K562 (cell line): Measurements from ENCODE around the gene POT1. TPM values are rescaled to one million over a fixed set of nuclear protein-coding genes. Genes with fewer than 3 reads are reported as not detected.
A peak's percentile ranks its signal among the peaks of the same experiment; 100 is the strongest.

ENCODE experiments used
- ATAC-seq: fragments of 200-7000 bp; cut with Tn5 transposase; 3 replicates; pipeline ENCODE4 v1.9.1; 2020; ENCODE audit warnings: moderate library complexity
- BruUV-seq: library from RNA; stranded (reverse); fragments of 400-500 nt; replicated peaks from 2 replicates; lab custom pipeline; 2021; lab: Mats Ljungman, UMichigan
- CTCF ChIA-PET: fragments of 300-600 bp; formaldehyde crosslinking; extraction: SDS; loops from one replicate; lab custom pipeline; 2021; ENCODE audit warnings: low intra/inter-chr PET ratio; lab: Yijun Ruan, JAX
- POLR2A ChIA-PET: fragments of 300-600, 350-650 bp; sonication (Branson Sonifier 250); formaldehyde crosslinking; extraction: SDS; loops from one replicate; lab custom pipeline; 2021; ENCODE audit warnings: antibody characterized with exemption, inconsistent platforms; lab: Yijun Ruan, JAX
- DNase-seq, 4 experiments: peaks; one replicate each; pipeline versions ENCODE4 v3.0.0 to v3.0.0-alpha.2; 2011 to 2018; ENCODE audit warnings: low spot score in 3 of 4, mixed read lengths in 3 of 4; ENCODE audit errors: extremely low read depth in 1 of 4
- FAIRE-seq: peaks from 2 replicates; lab custom pipeline; 2011; peaks lifted over from hg19 to GRCh38; lab: Jason Lieb, UNC
- H2AFZ ChIP-seq: 2 replicates; pipeline ENCODE4 v1.6.0; 2011; ENCODE audit warnings: low read depth, low read length, control low read depth, inconsistent platforms
- H3K27ac ChIP-seq: fragments of 200-600 bp; 3 replicates; pipeline ENCODE4 v1.8.0; 2011; ENCODE audit warnings: low read depth, mild to moderate bottlenecking, control low read depth, inconsistent platforms, low read length, moderate library complexity, mixed read lengths; ENCODE audit errors: extremely low read depth
- H3K27me3 ChIP-seq, 2 experiments: fragments of 300-600 bp in 1 of 2; 2 replicates in 1 of 2; 3 replicates in 1 of 2; pipeline versions ENCODE4 v1.6.0 to v1.8.0; 2011; ENCODE audit warnings: inconsistent platforms in 2 of 2, low read length in 2 of 2, mild to moderate bottlenecking in 1 of 2, mixed read lengths in 1 of 2, moderate library complexity in 1 of 2; ENCODE audit not compliant: control insufficient read depth in 2 of 2, insufficient read depth in 2 of 2
- H3K36me3 ChIP-seq: fragments of 300-600 bp; 3 replicates; pipeline ENCODE4 v1.8.0; 2011; ENCODE audit warnings: mild to moderate bottlenecking, low read length, inconsistent platforms; ENCODE audit not compliant: control insufficient read depth, insufficient read depth
- H3K4me1 ChIP-seq, 2 experiments: fragments of 200-600 bp in 1 of 2; replicated peaks in 1 of 2; 2 replicates in 1 of 2; 3 replicates in 1 of 2; pipeline versions ENCODE4 v1.5.1 to v1.8.0; 2011; ENCODE audit warnings: inconsistent platforms in 2 of 2, low read length in 2 of 2, mild to moderate bottlenecking in 1 of 2, mixed read lengths in 1 of 2, moderate library complexity in 1 of 2; ENCODE audit not compliant: control insufficient read depth in 2 of 2, insufficient read depth in 2 of 2
- H3K4me2 ChIP-seq: 2 replicates; pipeline ENCODE4 v1.6.1; 2011; ENCODE audit warnings: low read length, control low read depth, inconsistent platforms, mixed read lengths; ENCODE audit not compliant: insufficient read depth
- H3K4me3 ChIP-seq: fragments of 200-600 bp; sonication (generic), shearing (Covaris generic); 2 replicates; pipeline ENCODE4 v1.5.1; 2016; ENCODE audit warnings: control low read depth, inconsistent platforms
- H3K79me2 ChIP-seq: fragments of 200-600 bp; 3 replicates; pipeline ENCODE4 v1.8.0; 2011; ENCODE audit warnings: low read length, inconsistent platforms; ENCODE audit not compliant: control insufficient read depth, insufficient read depth
- H3K9ac ChIP-seq, 2 experiments: 2 replicates each; pipeline versions ENCODE4 v1.6.0 to v1.6.1; 2011; ENCODE audit warnings: low read depth in 2 of 2, low read length in 2 of 2, control low read depth in 1 of 2, inconsistent platforms in 1 of 2, mild to moderate bottlenecking in 1 of 2, mixed read lengths in 1 of 2; ENCODE audit not compliant: insufficient read depth in 1 of 2
- H3K9me1 ChIP-seq: one replicate; pipeline ENCODE4 v1.6.0; 2011; ENCODE audit warnings: inconsistent platforms, mild to moderate bottlenecking, low read length, moderate library complexity; ENCODE audit not compliant: control insufficient read depth, insufficient read depth
- H3K9me3 ChIP-seq: replicated peaks from 2 replicates; pipeline ENCODE4 v1.5.1; 2011; ENCODE audit warnings: low read depth, low read length, inconsistent platforms; ENCODE audit not compliant: control insufficient read depth, insufficient read depth
- H4K20me1 ChIP-seq: replicated peaks from 2 replicates; pipeline ENCODE4 v1.6.1; 2011; ENCODE audit warnings: low read length, inconsistent platforms, mixed read lengths; ENCODE audit not compliant: control insufficient read depth, insufficient read depth
- ATF1 ChIP-seq, 2 experiments: fragments of 450-650 bp in 1 of 2; IDR thresholded peaks; 2 replicates each; pipeline ENCODE4 v1.6.1; 2016; ENCODE audit warnings: missing compliant biosample characterization in 1 of 2, missing genetic modification characterization in 1 of 2
- KDM1A ChIP-seq, 2 experiments: fragments of 450-650 bp; IDR thresholded peaks; 2 replicates each; pipeline ENCODE4 v1.6.1; 2016; ENCODE audit warnings: mild to moderate bottlenecking in 2 of 2
- RAD51 ChIP-seq: fragments of 450-650 bp; IDR thresholded peaks from 2 replicates; pipeline ENCODE4 v1.7.1; 2016; ENCODE audit warnings: low read depth, mild to moderate bottlenecking, borderline replicate concordance
- RFX1 ChIP-seq: fragments of 450-650 bp; IDR thresholded peaks from 2 replicates; pipeline ENCODE4 v1.6.1; 2016; ENCODE audit warnings: mild to moderate bottlenecking, moderate library complexity
- SREBF2 ChIP-seq: sonication (generic); formaldehyde crosslinking; IDR thresholded peaks from 2 replicates; pipeline ENCODE4 v1.4.0; 2020; ENCODE audit warnings: mild to moderate bottlenecking, missing genetic modification reagents
- TCFL5 ChIP-seq: fragments of 250-450 bp; sonication (Bioruptor Pico); conservative IDR thresholded peaks from 2 replicates; pipeline ENCODE4 v1.6.1; 2021; ENCODE audit warnings: mild to moderate bottlenecking, moderate library complexity, matching md5 sums
- TRIM24 ChIP-seq, 2 experiments: fragments of 450-650 bp; IDR thresholded peaks; 2 replicates each; pipeline ENCODE4 v1.6.1; 2016
- ZFP36 ChIP-seq: fragments of 150-350 bp; IDR thresholded peaks from 2 replicates; pipeline ENCODE4 v1.6.1; 2018; ENCODE audit warnings: low read length, low read depth; ENCODE audit not compliant: partially characterized antibody
- ZNF224 ChIP-seq: sonication (generic); formaldehyde crosslinking; IDR thresholded peaks from 2 replicates; pipeline ENCODE4 v1.8.0; 2022; ENCODE audit warnings: mild to moderate bottlenecking, missing genetic modification reagents
- ZNF239 ChIP-seq: fragments of 250-450 bp; sonication (Bioruptor Pico); IDR thresholded peaks from 2 replicates; pipeline ENCODE4 v1.4.0; 2020; ENCODE audit warnings: mild to moderate bottlenecking
- ZNF311 ChIP-seq: fragments of 250-450 bp; sonication (Bioruptor Pico); IDR thresholded peaks from 2 replicates; pipeline ENCODE4 v1.4.0; 2020; ENCODE audit warnings: mild to moderate bottlenecking, moderate library complexity
- ZNF644 ChIP-seq: fragments of 200-800 bp; sonication (Bioruptor generic); IDR thresholded peaks from 2 replicates; pipeline ENCODE4 v1.6.1; 2016; ENCODE audit warnings: low read depth, missing genetic modification characterization, missing compliant biosample characterization
- WGBS: fragments of 100-300 bp; shearing (Covaris generic); methylation state at CpG from one replicate; pipeline ENCODE4 v1.1.6; 2016; ENCODE audit warnings: low coverage, mixed read lengths; ENCODE audit not compliant: insufficient coverage; ENCODE audit errors: missing lambda C conversion rate; 5-methylcytosine and 5-hydroxymethylcytosine counted together
- in situ Hi-C: fragments of 300-500 bp; cut with MboI; formaldehyde crosslinking; loops from 4 replicates; pipeline ENCODE4 v1.15.0; 2018; ENCODE audit warnings: inconsistent platforms, mixed read lengths
- intact Hi-C: fragments of 100-400 bp; cut with micrococcal nuclease; formaldehyde crosslinking; loops from 2 replicates; pipeline ENCODE4 v1.14.2; 2022
- polyA plus RNA-seq, 8 experiments: library from polyadenylated mRNA; depleted of rRNA in 4 of 8; stranded (reverse) in 5 of 8; unstranded in 3 of 8; fragments of >200 nt; fragmentation: Nextera tagmentation in 2 of 8; fragmentation: Illumina TruSeq in 1 of 8; extraction: Ambion mirVana in 2 of 8; extraction: Trizol in 1 of 8; gene quantifications; 2 replicates each; pipeline versions ENCODE4 v1.2.1 to v1.2.3, GENCODE V29; 2011 to 2014; ENCODE audit warnings: inconsistent platforms in 1 of 8, missing spikeins in 1 of 8
- total RNA-seq, 7 experiments: library from RNA; depleted of rRNA in 6 of 7; stranded (reverse); fragments of >200 nt in 6 of 7; fragmentation: Illumina TruSeq in 2 of 7; extraction: Trizol in 2 of 7; gene quantifications; 2 replicates each; pipeline versions ENCODE4 v1.2.1 to v1.2.3, GENCODE V29; 2011 to 2021; ENCODE audit warnings: low replicate concordance in 1 of 7
- TF ChIP-seq, protein P1 (sequence below): sonication (generic); formaldehyde crosslinking; IDR thresholded peaks from 2 replicates; pipeline ENCODE4 v1.8.1; 2022; ENCODE audit warnings: missing genetic modification reagents
- TF ChIP-seq, protein P2 (sequence below), 2 experiments: fragments of 450-650 bp; formaldehyde crosslinking in 1 of 2; IDR thresholded peaks; 2 replicates each; pipeline versions ENCODE4 v1.4.0 to v1.6.1; 2014 to 2020; ENCODE audit warnings: mild to moderate bottlenecking in 2 of 2, borderline replicate concordance in 1 of 2, low read depth in 1 of 2

Gene POT1
- total and polyA plus RNA-seq, 9 of the 15 experiments (the other 6 are each of a cell fraction or from before 2014, with no cell fraction given), result 37.9 to 140 (median 63.6) TPM

DNA sequence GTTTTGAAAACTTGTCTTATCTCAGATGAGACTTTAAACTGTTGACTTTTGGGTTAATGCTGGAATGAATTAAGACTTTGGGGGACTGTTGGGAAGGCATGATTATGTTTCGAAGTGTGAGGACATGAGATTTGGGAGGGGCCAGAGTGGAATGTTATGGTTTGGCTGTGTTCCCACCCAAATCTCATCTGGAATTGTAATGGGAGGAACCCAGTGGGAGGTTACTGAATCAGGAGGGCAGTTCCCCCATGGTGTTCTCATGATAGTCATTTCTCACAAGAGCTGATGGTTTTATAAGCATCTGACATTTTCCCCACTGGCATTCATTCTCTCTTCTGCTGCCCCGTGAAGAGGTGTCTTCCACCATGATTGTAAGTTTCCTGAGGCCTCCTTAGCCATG lies 13.8 kb upstream of the POT1 start (continued):
- TF ChIP-seq, protein P1, sequence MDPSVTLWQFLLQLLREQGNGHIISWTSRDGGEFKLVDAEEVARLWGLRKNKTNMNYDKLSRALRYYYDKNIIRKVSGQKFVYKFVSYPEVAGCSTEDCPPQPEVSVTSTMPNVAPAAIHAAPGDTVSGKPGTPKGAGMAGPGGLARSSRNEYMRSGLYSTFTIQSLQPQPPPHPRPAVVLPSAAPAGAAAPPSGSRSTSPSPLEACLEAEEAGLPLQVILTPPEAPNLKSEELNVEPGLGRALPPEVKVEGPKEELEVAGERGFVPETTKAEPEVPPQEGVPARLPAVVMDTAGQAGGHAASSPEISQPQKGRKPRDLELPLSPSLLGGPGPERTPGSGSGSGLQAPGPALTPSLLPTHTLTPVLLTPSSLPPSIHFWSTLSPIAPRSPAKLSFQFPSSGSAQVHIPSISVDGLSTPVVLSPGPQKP (CRISPR knock-in tag), result no peak
- TF ChIP-seq ZNF239 (CRISPR knock-in tag) (no peak), ZNF311 (CRISPR knock-in tag) (no peak), ZNF644 (tag) (no peak), ATF1 (CRISPR knock-in tag; IDR thresholded peaks at IDR 0.05) (no peak), ATF1 (tag; IDR thresholded peaks at IDR 0.05) (no peak), ZNF224 (CRISPR knock-in tag) (no peak)

DNA sequence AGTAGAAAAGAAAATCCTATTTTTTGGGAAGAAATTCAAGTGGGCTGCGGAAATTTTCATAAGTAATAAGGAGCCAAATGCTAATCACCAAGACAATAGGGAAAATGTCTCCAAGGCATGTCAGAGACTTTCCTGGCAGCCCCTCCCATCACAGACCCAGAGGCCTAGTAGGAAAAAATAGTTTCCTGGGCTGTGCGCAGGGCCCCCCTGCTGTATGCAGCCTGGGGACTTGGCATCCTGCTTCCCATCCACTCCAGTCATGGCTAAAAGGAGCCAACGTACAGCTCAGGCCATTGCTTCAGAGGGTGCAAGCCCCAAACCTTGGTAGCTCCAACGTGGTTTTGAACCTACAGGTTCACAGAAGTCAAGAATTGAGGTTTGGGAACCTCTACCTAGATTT lies 12.8 kb upstream of the POT1 start:
- H3K36me3 ChIP-seq, result no peaks in the 10 kb centered on the region
- ChIA-PET POLR2A (interaction anchor here (0.9 kb wide), 1 partner anchor 13 kb away, joined by 3 read pairs; the partner anchor contains the start of gene POT1), CTCF (no interaction called here)
- DNase-seq, result no peak
- no peaks in the 10 kb centered on the region for H3K9me1 ChIP-seq
- no peaks in the 10 kb centered on the region for H4K20me1 ChIP-seq
- no peaks in the 10 kb centered on the region for H3K79me2 ChIP-seq
- peaks cover 10 to 12% of the 10 kb centered on the region in 2 experiments for H3K4me1 ChIP-seq
- no peak overlapping the region for H3K9ac ChIP-seq
- no peaks in the 10 kb centered on the region for H3K9me3 ChIP-seq
- H2AFZ ChIP-seq, result peak overlapping the region; percentile 79; the same call in 1 of the 2 replicates
- H3K4me2 ChIP-seq, result no peak overlapping the region
- ATAC-seq, result no peak
- no peak overlapping the region for H3K27ac ChIP-seq
- no peaks in the 10 kb centered on the region for H3K27me3 ChIP-seq
- BruUV-seq, result no TSS peak
- in situ Hi-C loops (no loop called here), intact Hi-C loops (no loop called here)
- WGBS, result 63% methylated on average over 4 of the region's 4 CpGs
- no peak for FAIRE-seq
- no peak overlapping the region for H3K4me3 ChIP-seq
- TF ChIP-seq TCFL5 (CRISPR knock-in tag), result no peak
- no peak for TF ChIP-seq RAD51
- no peak for TF ChIP-seq KDM1A (IDR thresholded peaks at IDR 0.05)
- TF ChIP-seq SREBF2, result no peak
- TF ChIP-seq ZFP36, result no peak
- TF ChIP-seq, protein P2, sequence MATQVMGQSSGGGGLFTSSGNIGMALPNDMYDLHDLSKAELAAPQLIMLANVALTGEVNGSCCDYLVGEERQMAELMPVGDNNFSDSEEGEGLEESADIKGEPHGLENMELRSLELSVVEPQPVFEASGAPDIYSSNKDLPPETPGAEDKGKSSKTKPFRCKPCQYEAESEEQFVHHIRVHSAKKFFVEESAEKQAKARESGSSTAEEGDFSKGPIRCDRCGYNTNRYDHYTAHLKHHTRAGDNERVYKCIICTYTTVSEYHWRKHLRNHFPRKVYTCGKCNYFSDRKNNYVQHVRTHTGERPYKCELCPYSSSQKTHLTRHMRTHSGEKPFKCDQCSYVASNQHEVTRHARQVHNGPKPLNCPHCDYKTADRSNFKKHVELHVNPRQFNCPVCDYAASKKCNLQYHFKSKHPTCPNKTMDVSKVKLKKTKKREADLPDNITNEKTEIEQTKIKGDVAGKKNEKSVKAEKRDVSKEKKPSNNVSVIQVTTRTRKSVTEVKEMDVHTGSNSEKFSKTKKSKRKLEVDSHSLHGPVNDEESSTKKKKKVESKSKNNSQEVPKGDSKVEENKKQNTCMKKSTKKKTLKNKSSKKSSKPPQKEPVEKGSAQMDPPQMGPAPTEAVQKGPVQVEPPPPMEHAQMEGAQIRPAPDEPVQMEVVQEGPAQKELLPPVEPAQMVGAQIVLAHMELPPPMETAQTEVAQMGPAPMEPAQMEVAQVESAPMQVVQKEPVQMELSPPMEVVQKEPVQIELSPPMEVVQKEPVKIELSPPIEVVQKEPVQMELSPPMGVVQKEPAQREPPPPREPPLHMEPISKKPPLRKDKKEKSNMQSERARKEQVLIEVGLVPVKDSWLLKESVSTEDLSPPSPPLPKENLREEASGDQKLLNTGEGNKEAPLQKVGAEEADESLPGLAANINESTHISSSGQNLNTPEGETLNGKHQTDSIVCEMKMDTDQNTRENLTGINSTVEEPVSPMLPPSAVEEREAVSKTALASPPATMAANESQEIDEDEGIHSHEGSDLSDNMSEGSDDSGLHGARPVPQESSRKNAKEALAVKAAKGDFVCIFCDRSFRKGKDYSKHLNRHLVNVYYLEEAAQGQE (IDR thresholded peaks at IDR 0.05; ENCODE audit: borderline replicate concordance), result no peak
- TF ChIP-seq, protein P2 (CRISPR knock-in tag; IDR thresholded peaks at IDR 0.05; ENCODE audit: low read depth), result no peak
- no peak for TF ChIP-seq TRIM24 (IDR thresholded peaks at IDR 0.05)
- no peak for TF ChIP-seq RFX1
